Lung (tissue), 12 donors: ENCODE results near the gene CLDN1. TPM values are rescaled to one million over a fixed set of nuclear protein-coding genes. Genes with fewer than 3 reads are reported as not detected.
A peak's percentile ranks its signal among the peaks of the same experiment; 100 is the strongest.

ENCODE experiments used
- ATAC-seq: fragments of 200-7000 bp; cut with Tn5 transposase; one replicate; pipeline ENCODE4 v1.9.1; 2020; ENCODE audit warnings: moderate number of reproducible peaks; ENCODE audit not compliant: insufficient read depth, low FRiP score
- DNase-seq, 3 donors: peaks; one replicate each; pipeline ENCODE4 v3.0.0-alpha.2; 2013 to 2017
- H3K27ac ChIP-seq, 2 donors: one replicate each; pipeline ENCODE4 v1.5.1; 2013; ENCODE audit warnings: mild to moderate bottlenecking in 2 of 2, moderate library complexity in 2 of 2, control low read depth in 1 of 2, inconsistent platforms in 1 of 2, low read depth in 1 of 2, low read length in 1 of 2
- H3K27me3 ChIP-seq, 3 donors: one replicate each; pipeline ENCODE4 v1.5.1; 2013; ENCODE audit warnings: low read length in 2 of 3; ENCODE audit not compliant: control insufficient read depth in 3 of 3, insufficient read depth in 3 of 3
- H3K36me3 ChIP-seq, 4 donors: one replicate each; pipeline ENCODE4 v1.5.1; 2013; ENCODE audit warnings: low read length in 4 of 4, mild to moderate bottlenecking in 1 of 4, moderate library complexity in 1 of 4; ENCODE audit not compliant: control insufficient read depth in 4 of 4, insufficient read depth in 4 of 4
- H3K4me1 ChIP-seq, 5 donors: one replicate each; pipeline ENCODE4 v1.5.1; 2013; ENCODE audit warnings: low read length in 5 of 5, mild to moderate bottlenecking in 2 of 5, moderate library complexity in 1 of 5; ENCODE audit not compliant: control insufficient read depth in 5 of 5, insufficient read depth in 5 of 5
- H3K4me3 ChIP-seq: one replicate; pipeline ENCODE4 v1.5.1; 2013; ENCODE audit warnings: mild to moderate bottlenecking, control low read depth, moderate library complexity
- H3K9ac ChIP-seq, 2 donors: one replicate each; pipeline ENCODE4 v1.5.1; 2013; ENCODE audit warnings: low read length in 2 of 2, control low read depth in 1 of 2; ENCODE audit not compliant: insufficient read depth in 1 of 2
- H3K9me3 ChIP-seq, 4 donors: one replicate each; pipeline ENCODE4 v1.5.1; 2013; ENCODE audit warnings: low read length in 3 of 4, mild to moderate bottlenecking in 1 of 4, moderate library complexity in 1 of 4; ENCODE audit not compliant: control insufficient read depth in 4 of 4, insufficient read depth in 3 of 4
- WGBS, 2 donors: extraction: QIAGEN DNeasy Blood & Tissue Kit; methylation state at CpG; one replicate each; pipeline ENCODE4 v1.1.7; 2013; 5-methylcytosine and 5-hydroxymethylcytosine counted together
- polyA plus RNA-seq, 2 donors: library from polyadenylated mRNA; stranded (reverse); fragments of 200-250 nt; gene quantifications; one replicate each; pipeline ENCODE4 v1.2.1, GENCODE V29; 2013
- total RNA-seq, 2 donors: library from RNA; depleted of rRNA in 1 of 2; stranded (reverse); fragments of >200 nt in 1 of 2; gene quantifications; one replicate each; pipeline ENCODE4 v1.2.1, GENCODE V29; 2014 to 2021
- TF ChIP-seq, protein P1 (sequence below): IDR thresholded peaks from 2 replicates; pipeline ENCODE4 v1.5.1; 2012; ENCODE audit warnings: mild to moderate bottlenecking; ENCODE audit errors: control extremely low read depth, extremely low read depth
- donor health status: control.
- donor health status: control.
- donor health status: Bipolar disorder and iron deficiency.
- donor health status: healthy.
- donor health status: DM: yes; HTN: yes; CAD: no.

CLDN1 gene
- total and polyA plus RNA-seq, 4 donors = 7.1 to 29.8 (median 13.4) TPM

- Histone ChIP-seq H3K27ac (no peak overlapping the region), H3K9ac (no peak overlapping the region), H3K9me3 (no peaks in the 10 kb centered on the region), H3K36me3 (no peaks in the 10 kb centered on the region), H3K4me1 (peaks cover 0 to 7% (median 4%) of the 10 kb centered on the region in 5 donors), H3K4me3 (no peak overlapping the region), H3K27me3 (no peaks in the 10 kb centered on the region)
- ATAC-seq = no peak
- TF ChIP-seq, protein P1, sequence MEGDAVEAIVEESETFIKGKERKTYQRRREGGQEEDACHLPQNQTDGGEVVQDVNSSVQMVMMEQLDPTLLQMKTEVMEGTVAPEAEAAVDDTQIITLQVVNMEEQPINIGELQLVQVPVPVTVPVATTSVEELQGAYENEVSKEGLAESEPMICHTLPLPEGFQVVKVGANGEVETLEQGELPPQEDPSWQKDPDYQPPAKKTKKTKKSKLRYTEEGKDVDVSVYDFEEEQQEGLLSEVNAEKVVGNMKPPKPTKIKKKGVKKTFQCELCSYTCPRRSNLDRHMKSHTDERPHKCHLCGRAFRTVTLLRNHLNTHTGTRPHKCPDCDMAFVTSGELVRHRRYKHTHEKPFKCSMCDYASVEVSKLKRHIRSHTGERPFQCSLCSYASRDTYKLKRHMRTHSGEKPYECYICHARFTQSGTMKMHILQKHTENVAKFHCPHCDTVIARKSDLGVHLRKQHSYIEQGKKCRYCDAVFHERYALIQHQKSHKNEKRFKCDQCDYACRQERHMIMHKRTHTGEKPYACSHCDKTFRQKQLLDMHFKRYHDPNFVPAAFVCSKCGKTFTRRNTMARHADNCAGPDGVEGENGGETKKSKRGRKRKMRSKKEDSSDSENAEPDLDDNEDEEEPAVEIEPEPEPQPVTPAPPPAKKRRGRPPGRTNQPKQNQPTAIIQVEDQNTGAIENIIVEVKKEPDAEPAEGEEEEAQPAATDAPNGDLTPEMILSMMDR = no peak
- WGBS, 2 donors = 87 to 88% methylated on average over 3 of the region's 3 CpGs
- DNase-seq = no peak
Observed at GRCh38 chr3:190330936-190331734, 8.9 kb upstream of the CLDN1 start.

GRCh38 chr3:190326930-190327329, 4.7 kb upstream of the CLDN1 start:
- H3K9ac ChIP-seq = no peak overlapping the region
- no peak for ATAC-seq
- WGBS, 2 donors = 50 to 78% methylated on average over 4 of the region's 4 CpGs

DNA sequence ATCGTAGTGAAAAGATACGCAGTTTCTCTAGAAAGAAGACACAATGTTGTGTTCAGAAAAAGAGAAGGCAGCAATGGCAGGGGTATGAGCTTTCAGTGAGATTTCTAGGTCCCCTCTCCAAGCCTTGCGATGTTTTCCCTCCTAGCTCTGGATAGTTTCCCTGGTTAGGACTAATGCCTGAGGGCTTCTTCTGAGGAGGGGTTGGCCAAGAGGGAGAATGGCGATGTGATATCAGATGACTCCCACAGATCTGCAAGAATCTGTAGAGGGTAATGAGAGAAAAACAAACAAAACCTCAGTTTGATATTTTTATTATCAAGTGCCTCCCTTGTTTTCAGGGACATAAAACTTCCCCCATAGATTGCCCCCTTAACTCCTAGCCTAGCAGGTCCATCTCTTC, 4.1 kb upstream of the CLDN1 start:
- Histone ChIP-seq H3K4me3 (no peak overlapping the region), H3K36me3 (no peaks in the 10 kb centered on the region), H3K9ac (no peak overlapping the region), H3K27me3 (peaks cover 0 to 11% (median 6%) of the 10 kb centered on the region in 3 donors), H3K9me3 (no peaks in the 10 kb centered on the region), H3K27ac (no peak overlapping the region), H3K4me1 (peaks cover 6 to 19% (median 6%) of the 10 kb centered on the region in 5 donors)
- TF ChIP-seq, protein P1 = no peak
- 86 to 92% methylated on average over 4 of the region's 4 CpGs for WGBS, 2 donors
- no peak for ATAC-seq
- DNase-seq = no peak

More at GRCh38 chr3:190326930-190327329, 4.7 kb upstream of the CLDN1 start:
- Histone ChIP-seq H3K9me3 (no peaks in the 10 kb centered on the region), H3K4me1 (peaks cover 2 to 17% (median 6%) of the 10 kb centered on the region in 5 donors), H3K27me3 (peaks cover 0 to 7% (median under 1%) of the 10 kb centered on the region in 3 donors), H3K36me3 (no peaks in the 10 kb centered on the region), H3K4me3 (no peak overlapping the region), H3K27ac (no peak overlapping the region)
- TF ChIP-seq, protein P1 = no peak
- DNase-seq = peak; percentile 32 to 87 (median 82)
